ENCODE results near the gene ABCC4. TPM values are rescaled to one million over a fixed set of nuclear protein-coding genes. Genes with fewer than 3 reads are reported as not detected.

ABCC4 gene
- total and polyA plus RNA-seq, 10 donors: 1.4 to 21.0 (median 13.3) TPM

DNA sequence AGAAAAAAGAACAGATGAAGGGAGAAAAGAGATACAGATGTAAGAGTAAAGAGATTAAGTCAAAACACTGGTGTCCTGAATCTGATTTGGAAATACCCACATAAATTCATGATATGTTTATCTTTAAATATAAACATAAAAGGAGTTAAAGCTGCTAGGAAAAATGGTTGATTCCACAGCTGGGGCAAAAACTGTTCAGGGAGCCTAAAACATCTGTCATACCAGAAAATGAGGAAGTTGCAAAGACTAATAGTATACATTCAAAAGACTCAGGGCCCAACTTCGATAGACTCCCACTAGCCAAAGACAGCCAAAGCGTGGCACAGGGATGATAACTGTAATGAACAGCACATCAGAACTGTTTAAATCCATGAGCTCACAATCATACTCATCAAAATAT, 62.0 kb downstream of the ABCC4 start:
- Histone ChIP-seq H3K27ac (no peak overlapping the region), H3K4me3 (no peak overlapping the region), H3K9me3 (no peaks in the 10 kb centered on the region), H3K36me3 (no peaks in the 10 kb centered on the region), H3K4me1 (peaks cover 0 to 11% (median 7%) of the 10 kb centered on the region in 6 donors), H3K27me3 (replicated peaks in 1 of 7) (no peaks in the 10 kb centered on the region)
- WGBS, 5 donors: 30 to 47% (median 43%) methylated on average over 2 of the region's 2 CpGs
- DNase-seq: no peak
- intact Hi-C loops (cut with DNase I; ENCODE audit: low total_unique reads): no loop called here
- TF ChIP-seq POLR2AphosphoS5 (IDR thresholded peaks at IDR 0.05) (no peak), POLR2A (IDR thresholded peaks at IDR 0.05) (no peak)
- TF ChIP-seq, protein P1, sequence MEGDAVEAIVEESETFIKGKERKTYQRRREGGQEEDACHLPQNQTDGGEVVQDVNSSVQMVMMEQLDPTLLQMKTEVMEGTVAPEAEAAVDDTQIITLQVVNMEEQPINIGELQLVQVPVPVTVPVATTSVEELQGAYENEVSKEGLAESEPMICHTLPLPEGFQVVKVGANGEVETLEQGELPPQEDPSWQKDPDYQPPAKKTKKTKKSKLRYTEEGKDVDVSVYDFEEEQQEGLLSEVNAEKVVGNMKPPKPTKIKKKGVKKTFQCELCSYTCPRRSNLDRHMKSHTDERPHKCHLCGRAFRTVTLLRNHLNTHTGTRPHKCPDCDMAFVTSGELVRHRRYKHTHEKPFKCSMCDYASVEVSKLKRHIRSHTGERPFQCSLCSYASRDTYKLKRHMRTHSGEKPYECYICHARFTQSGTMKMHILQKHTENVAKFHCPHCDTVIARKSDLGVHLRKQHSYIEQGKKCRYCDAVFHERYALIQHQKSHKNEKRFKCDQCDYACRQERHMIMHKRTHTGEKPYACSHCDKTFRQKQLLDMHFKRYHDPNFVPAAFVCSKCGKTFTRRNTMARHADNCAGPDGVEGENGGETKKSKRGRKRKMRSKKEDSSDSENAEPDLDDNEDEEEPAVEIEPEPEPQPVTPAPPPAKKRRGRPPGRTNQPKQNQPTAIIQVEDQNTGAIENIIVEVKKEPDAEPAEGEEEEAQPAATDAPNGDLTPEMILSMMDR (IDR thresholded peaks at IDR 0.05 in 8 of 11, conservative IDR thresholded peaks at IDR 0.05 in 3 of 11): no peak

DNA sequence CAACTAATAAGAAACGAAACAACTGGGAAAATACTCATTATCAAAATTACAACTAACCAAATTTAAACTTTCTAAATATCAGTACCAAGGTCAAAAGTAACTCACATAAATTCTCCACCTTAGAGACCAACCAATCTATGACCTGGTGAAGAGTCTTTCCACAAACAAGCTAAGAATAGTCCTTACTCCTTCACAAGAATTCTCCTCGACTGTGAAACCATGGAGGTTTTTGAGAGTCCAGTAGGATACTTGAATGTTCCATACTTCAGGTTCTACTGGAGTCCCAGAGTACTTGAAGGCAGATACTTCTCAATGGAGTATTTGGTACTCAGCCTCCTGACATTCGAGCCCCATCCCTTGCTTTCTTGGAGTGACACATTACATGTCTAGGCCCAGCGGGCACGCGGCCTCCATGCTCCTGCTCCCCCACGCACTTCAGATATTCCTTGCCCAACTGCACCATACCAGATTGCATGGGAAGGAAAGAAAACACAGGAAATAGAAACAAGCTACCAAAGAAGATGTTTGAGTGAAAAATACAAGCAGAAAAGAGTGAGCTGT, 63.9 kb downstream of the ABCC4 start:
- Histone ChIP-seq H3K27ac (no peak overlapping the region), H3K4me3 (no peak overlapping the region), H3K9me3 (no peaks in the 10 kb centered on the region), H3K4me1 (peaks cover 0 to 11% (median 7%) of the 10 kb centered on the region in 6 donors), H3K27me3 (replicated peaks in 1 of 7) (no peaks in the 10 kb centered on the region), H3K36me3 (no peaks in the 10 kb centered on the region)
- 91 to 97% (median 94%) methylated on average over 7 of the region's 7 CpGs for WGBS, 5 donors
- intact Hi-C loops (cut with DNase I; ENCODE audit: low total_unique reads): no loop called here
- no peak for DNase-seq
- TF ChIP-seq POLR2A (IDR thresholded peaks at IDR 0.05) (no peak), POLR2AphosphoS5 (IDR thresholded peaks at IDR 0.05) (no peak)
- TF ChIP-seq, protein P1 (IDR thresholded peaks at IDR 0.05 in 8 of 11, conservative IDR thresholded peaks at IDR 0.05 in 3 of 11): no peak

DNA sequence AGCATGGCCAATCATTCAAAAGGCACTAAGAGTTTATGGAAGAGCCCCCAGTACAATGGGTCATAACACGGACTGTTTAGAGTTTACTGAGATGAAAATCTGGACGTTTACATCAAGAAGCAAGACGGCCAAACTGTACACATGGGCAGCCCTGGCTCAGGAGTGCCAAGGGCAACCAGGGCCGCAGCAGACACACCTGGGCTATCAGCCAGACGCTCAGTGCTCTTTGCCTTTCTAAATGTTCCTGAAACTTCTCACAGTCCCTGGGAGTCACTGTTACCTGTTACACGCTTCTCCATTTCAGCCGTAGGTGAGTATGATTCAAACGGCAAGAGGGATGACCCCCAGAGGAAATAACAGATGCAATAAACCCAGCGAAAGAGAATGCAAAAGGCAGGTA, 64.5 kb downstream of the ABCC4 start:
- Histone ChIP-seq H3K9me3 (no peaks in the 10 kb centered on the region), H3K27ac (no peak overlapping the region), H3K4me1 (peaks cover 0 to 11% (median 7%) of the 10 kb centered on the region in 6 donors), H3K27me3 (replicated peaks in 1 of 7) (no peaks in the 10 kb centered on the region), H3K4me3 (no peak overlapping the region), H3K36me3 (no peaks in the 10 kb centered on the region)
- intact Hi-C loops (cut with DNase I; ENCODE audit: low total_unique reads): no loop called here
- no peak for TF ChIP-seq POLR2AphosphoS5 (IDR thresholded peaks at IDR 0.05)
- no peak for TF ChIP-seq POLR2A (IDR thresholded peaks at IDR 0.05)
- TF ChIP-seq, protein P1 (IDR thresholded peaks at IDR 0.05 in 8 of 11, conservative IDR thresholded peaks at IDR 0.05 in 3 of 11): no peak
- DNase-seq: no peak
- 88 to 92% (median 90%) methylated on average over 9 of the region's 9 CpGs for WGBS, 5 donors

DNA sequence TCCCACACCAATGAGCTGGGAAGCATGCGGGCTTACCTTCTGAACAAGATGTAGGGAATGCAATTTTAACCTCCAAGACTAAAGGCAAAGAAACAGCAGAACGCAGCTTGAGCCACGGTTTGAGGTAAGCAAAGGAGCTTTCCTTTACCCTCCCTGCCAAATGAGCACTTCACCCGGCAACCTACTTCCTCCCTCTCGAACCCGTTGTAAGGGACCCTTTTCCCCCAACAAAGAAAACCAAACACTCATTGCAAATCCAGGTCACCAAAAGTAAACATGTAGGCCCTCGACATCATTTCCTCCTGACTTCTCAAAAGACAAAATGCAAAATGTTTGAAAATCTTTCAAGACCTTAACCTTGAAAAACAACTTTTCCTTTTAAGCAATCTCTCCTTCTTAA, 65.3 kb downstream of the ABCC4 start:
- TF ChIP-seq POLR2AphosphoS5 (IDR thresholded peaks at IDR 0.05) (no peak), POLR2A (IDR thresholded peaks at IDR 0.05) (no peak)
- TF ChIP-seq, protein P1 (IDR thresholded peaks at IDR 0.05 in 8 of 11, conservative IDR thresholded peaks at IDR 0.05 in 3 of 11): no peak
- intact Hi-C loops (cut with DNase I; ENCODE audit: low total_unique reads): no loop called here
- 55 to 66% (median 57%) methylated on average over 7 of the region's 7 CpGs for WGBS, 5 donors
- DNase-seq: no peak
- Histone ChIP-seq H3K27ac (no peak overlapping the region), H3K9me3 (no peaks in the 10 kb centered on the region), H3K27me3 (replicated peaks in 1 of 7) (no peaks in the 10 kb centered on the region), H3K36me3 (no peaks in the 10 kb centered on the region), H3K4me1 (peaks cover 0 to 11% (median 7%) of the 10 kb centered on the region in 6 donors), H3K4me3 (no peak overlapping the region)

All from spleen (tissue), 11 donors.